OCI-LY1 (cell line): ENCODE results near the gene TSEN15.

Source experiments
- H2AFZ ChIP-seq: fragments of 200-600 bp; sonication (generic), shearing (Covaris generic); 2 replicates; pipeline ENCODE4 v1.6.0; 2014; ENCODE audit warnings: antibody characterized with exemption, mild to moderate bottlenecking, low read length
- H3F3A ChIP-seq: fragments of 200-600 bp; sonication (generic), shearing (Covaris generic); 2 replicates; pipeline ENCODE4 v1.6.0; 2014; ENCODE audit warnings: mild to moderate bottlenecking, antibody characterized with exemption, low read length, moderate library complexity; ENCODE audit not compliant: insufficient read depth
- H3K27ac ChIP-seq: fragments of 200-600 bp; sonication (generic); 2 replicates; pipeline ENCODE4 v1.5.1; 2014; ENCODE audit warnings: low read length, mixed run types, mild to moderate bottlenecking, low read depth; ENCODE audit not compliant: poor library complexity, severe bottlenecking
- H3K27me3 ChIP-seq: fragments of 200-600 bp; sonication (generic); 2 replicates; pipeline ENCODE4 v1.6.0; 2014; ENCODE audit warnings: antibody characterized with exemption, mild to moderate bottlenecking, low read length, moderate library complexity; ENCODE audit not compliant: insufficient read depth
- H3K36me3 ChIP-seq: fragments of 200-600 bp; sonication (generic); 2 replicates; pipeline ENCODE4 v1.6.1; 2014; ENCODE audit warnings: mild to moderate bottlenecking, antibody characterized with exemption, low read length, moderate library complexity, mixed read lengths; ENCODE audit not compliant: insufficient read depth
- H3K4me1 ChIP-seq: fragments of 200-600 bp; sonication (generic); 2 replicates; pipeline ENCODE4 v1.5.1; 2014; ENCODE audit warnings: mild to moderate bottlenecking, low read length, moderate library complexity; ENCODE audit not compliant: insufficient read depth, severe bottlenecking
- H3K4me2 ChIP-seq: fragments of 200-600 bp; sonication (generic), shearing (Covaris generic); 2 replicates; pipeline ENCODE4 v1.6.1; 2014; ENCODE audit warnings: low read length
- H3K4me3 ChIP-seq: fragments of 200-600 bp; sonication (generic); 2 replicates; pipeline ENCODE4 v1.5.1; 2014; ENCODE audit warnings: low read length, low read depth, mild to moderate bottlenecking, mixed read lengths; ENCODE audit not compliant: poor library complexity, severe bottlenecking
- H3K79me2 ChIP-seq: fragments of 200-600 bp; shearing (Covaris generic); 2 replicates; pipeline ENCODE4 v1.6.1; 2016; ENCODE audit warnings: mixed run types, low read length, mixed read lengths; ENCODE audit not compliant: insufficient read depth
- H3K9ac ChIP-seq: fragments of 200-600 bp; sonication (generic), shearing (Covaris generic); 2 replicates; pipeline ENCODE4 v1.6.1; 2014; ENCODE audit warnings: mild to moderate bottlenecking, low read length, mixed read lengths
- H3K9me2 ChIP-seq: fragments of 200-600 bp; sonication (generic), shearing (Covaris generic); 2 replicates; pipeline ENCODE4 v1.6.1; 2014; ENCODE audit warnings: low read depth, mild to moderate bottlenecking, low read length, mixed read lengths
- H3K9me3 ChIP-seq: fragments of 200-600 bp; shearing (Covaris generic); 2 replicates; pipeline ENCODE4 v1.6.1; 2014; ENCODE audit warnings: low read length, mixed read lengths
- H4K20me1 ChIP-seq: fragments of 200-600 bp; sonication (generic), shearing (Covaris generic); 2 replicates; pipeline ENCODE4 v1.6.0; 2016; ENCODE audit warnings: mild to moderate bottlenecking, low read length; ENCODE audit not compliant: insufficient read depth
- CTCF ChIP-seq: fragments of 200-600 bp; sonication (generic), shearing (Covaris generic); IDR thresholded peaks from 2 replicates; pipeline ENCODE4 v1.5.1; 2017; ENCODE audit warnings: mild to moderate bottlenecking, antibody characterized with exemption, low read length, moderate library complexity, mixed read lengths
- EZH2 ChIP-seq: fragments of 200-600 bp; sonication (generic), shearing (Covaris generic); IDR thresholded peaks from 2 replicates; pipeline ENCODE4 v1.8.0; 2017; ENCODE audit warnings: borderline replicate concordance, mixed run types, mild to moderate bottlenecking, antibody characterized with exemption, low read length, moderate library complexity, mixed read lengths

Gene TSEN15

GRCh38 chr1:184005506-184005905, 46.0 kb upstream of the TSEN15 start:
- Histone ChIP-seq H2AFZ (no peak overlapping the region), H3F3A (no peaks in the 10 kb centered on the region), H3K79me2 (no peaks in the 10 kb centered on the region), H3K36me3 (no peaks in the 10 kb centered on the region), H3K4me1 (no peaks in the 10 kb centered on the region), H3K27ac (no peak overlapping the region), H3K9ac (no peak overlapping the region), H4K20me1 (no peaks in the 10 kb centered on the region), H3K4me2 (no peak overlapping the region), H3K4me3 (no peak overlapping the region), H3K27me3 (no peaks in the 10 kb centered on the region), H3K9me3 (no peaks in the 10 kb centered on the region), H3K9me2 (no peaks in the 10 kb centered on the region)
- no peak for TF ChIP-seq EZH2
- TF ChIP-seq CTCF = no peak

GRCh38 chr1:184010788-184011187, 40.7 kb upstream of the TSEN15 start:
- Histone ChIP-seq H4K20me1 (no peaks in the 10 kb centered on the region), H3F3A (no peaks in the 10 kb centered on the region), H2AFZ (no peak overlapping the region), H3K4me3 (no peak overlapping the region), H3K4me1 (no peaks in the 10 kb centered on the region), H3K9me3 (no peaks in the 10 kb centered on the region), H3K79me2 (no peaks in the 10 kb centered on the region), H3K27ac (no peak overlapping the region), H3K9ac (no peak overlapping the region), H3K36me3 (no peaks in the 10 kb centered on the region), H3K27me3 (no peaks in the 10 kb centered on the region), H3K9me2 (no peaks in the 10 kb centered on the region), H3K4me2 (no peak overlapping the region)
- TF ChIP-seq CTCF (no peak), EZH2 (no peak)

- no peak overlapping the region for H3K4me3 ChIP-seq
- no peaks in the 10 kb centered on the region for H3K9me2 ChIP-seq
- no peaks in the 10 kb centered on the region for H3K79me2 ChIP-seq
- H3F3A ChIP-seq = no peaks in the 10 kb centered on the region
- H4K20me1 ChIP-seq = no peaks in the 10 kb centered on the region
- H3K9me3 ChIP-seq = no peaks in the 10 kb centered on the region
- no peak overlapping the region for H3K4me2 ChIP-seq
- no peaks in the 10 kb centered on the region for H3K27me3 ChIP-seq
- no peak overlapping the region for H3K27ac ChIP-seq
- H3K36me3 ChIP-seq = no peaks in the 10 kb centered on the region
- TF ChIP-seq EZH2 (no peak), CTCF (no peak)
- H3K4me1 ChIP-seq = no peaks in the 10 kb centered on the region
- no peak overlapping the region for H2AFZ ChIP-seq
- no peak overlapping the region for H3K9ac ChIP-seq
These were observed 39.3 kb upstream of the TSEN15 start for GRCh38 chr1:184012187-184012586.
